HG02852 (cell line): ENCODE results near the gene GPR85.
"Not testable (repeated sequence)": the region's sequence is repeated elsewhere in the genome, so short reads cannot be mapped to it uniquely, and the experiment has no call there.

Experiments
- ATAC-seq: cut with Tn5 transposase; IDR thresholded peaks from one replicate; pipeline ENCODE4 v1.9.1; 2021; ENCODE audit warnings: mild to moderate bottlenecking, moderate library complexity; ENCODE audit not compliant: unreplicated experiment

Gene GPR85

DNA sequence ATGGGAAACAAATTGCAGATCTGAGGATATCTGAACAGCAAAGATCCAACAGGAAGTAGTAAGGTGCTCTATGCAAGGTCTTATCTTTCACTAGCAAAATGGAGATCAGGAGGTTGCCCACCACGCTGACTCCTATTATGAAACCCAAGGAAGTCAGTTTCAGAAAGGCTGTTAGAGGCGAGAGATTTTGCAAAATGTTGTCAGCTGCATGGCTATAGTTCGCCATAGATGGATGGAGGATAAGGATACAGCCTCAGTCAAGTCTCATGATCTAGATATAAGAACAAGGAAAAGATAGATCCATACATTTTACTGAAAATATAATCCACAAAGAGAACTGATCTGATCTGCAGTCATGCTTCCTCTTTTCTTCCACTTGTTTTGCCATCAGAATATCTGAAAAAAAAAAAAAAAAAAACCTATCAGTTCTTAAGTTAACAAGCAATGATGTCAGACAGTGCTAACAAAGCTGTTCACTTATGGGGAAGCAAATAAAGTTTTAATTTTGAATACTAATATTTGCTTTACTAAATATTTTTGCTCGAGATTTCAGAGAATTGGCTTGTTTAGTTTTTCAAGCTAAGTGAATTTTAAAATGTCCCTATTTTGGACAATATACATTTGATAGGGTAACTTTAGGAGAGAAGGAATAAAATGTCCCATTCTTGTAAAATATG, 2.0 kb downstream of the GPR85 start:
- ATAC-seq, result no peak

- no peak for ATAC-seq
These were observed 2.7 kb downstream of the GPR85 start for GRCh38 chr7:113083816-113084495.

DNA sequence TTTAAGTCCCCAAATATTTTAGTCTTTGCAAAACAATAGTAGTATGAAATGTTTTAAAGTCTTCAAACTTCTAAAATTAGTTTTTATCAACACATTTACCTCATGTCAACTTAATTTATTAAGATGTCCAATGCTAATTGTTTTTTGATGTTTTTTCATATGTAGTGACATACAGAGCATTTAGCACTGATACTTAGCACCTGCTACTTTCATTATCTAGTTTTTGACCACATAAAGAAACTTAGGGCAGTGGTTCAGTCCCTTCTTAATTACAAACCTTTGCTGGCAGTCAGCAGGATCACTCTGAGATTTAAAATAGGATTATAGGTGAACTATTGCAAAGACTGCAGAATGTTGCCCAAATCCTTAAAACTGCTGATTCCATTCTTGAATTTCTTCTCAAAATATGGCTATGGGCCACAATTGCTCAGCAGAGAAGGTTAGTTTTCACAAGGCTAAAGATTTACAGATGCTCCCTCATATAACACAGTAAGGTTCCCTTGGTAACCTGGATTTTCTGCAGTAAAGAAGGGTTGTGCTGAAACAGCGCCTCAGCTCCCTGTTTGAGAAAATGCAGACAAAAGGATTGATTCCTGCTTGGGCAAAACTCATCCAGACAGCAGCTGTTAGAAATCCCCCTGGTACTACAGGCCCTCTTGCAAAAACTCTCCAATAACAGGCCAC, 3.4 kb downstream of the GPR85 start:
- ATAC-seq, result no peak

DNA sequence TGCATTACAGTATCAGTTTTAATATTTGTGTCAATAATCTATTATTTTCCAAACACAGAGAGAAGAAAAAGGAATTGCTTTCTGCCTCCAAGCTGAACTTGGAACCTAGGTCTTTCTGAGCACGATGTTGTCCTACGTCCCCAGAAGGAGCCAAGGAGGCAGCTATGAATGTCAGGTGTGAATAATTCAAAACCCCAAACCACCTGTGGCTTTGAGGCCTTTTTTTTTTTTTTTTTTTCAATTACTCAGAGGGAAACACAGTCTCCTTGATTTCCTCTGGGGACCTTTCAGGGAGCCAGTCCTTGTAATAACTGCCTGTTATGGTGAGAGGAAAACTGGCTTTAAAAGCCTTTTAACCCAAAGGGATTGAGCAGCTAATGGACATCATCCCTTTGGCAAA, 8.3 kb downstream of the GPR85 start:
- no peak for ATAC-seq

DNA sequence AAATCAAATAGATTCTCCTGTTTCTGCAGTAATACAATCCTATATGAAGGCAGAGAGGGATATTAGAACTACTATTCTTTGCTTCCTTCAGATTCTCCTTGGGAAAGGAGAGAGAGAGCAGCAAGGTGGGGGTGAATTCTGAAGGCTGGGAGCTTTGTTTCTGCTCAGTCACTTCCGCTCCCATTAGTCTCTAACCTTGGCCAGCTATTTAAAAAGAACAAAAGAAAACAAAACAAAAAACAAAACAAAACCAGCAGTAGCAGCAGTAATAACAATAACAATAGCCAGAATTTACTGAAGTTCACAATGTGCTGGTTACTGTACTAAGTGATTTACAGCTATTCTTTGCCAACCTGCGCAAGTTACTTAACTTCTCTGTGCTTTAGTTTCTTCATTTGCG, 9.9 kb downstream of the GPR85 start:
- ATAC-seq, result no peak

- ATAC-seq, result peak; percentile 62
These were observed 15.2 kb downstream of the GPR85 start for GRCh38 chr7:113071465-113071864.

DNA sequence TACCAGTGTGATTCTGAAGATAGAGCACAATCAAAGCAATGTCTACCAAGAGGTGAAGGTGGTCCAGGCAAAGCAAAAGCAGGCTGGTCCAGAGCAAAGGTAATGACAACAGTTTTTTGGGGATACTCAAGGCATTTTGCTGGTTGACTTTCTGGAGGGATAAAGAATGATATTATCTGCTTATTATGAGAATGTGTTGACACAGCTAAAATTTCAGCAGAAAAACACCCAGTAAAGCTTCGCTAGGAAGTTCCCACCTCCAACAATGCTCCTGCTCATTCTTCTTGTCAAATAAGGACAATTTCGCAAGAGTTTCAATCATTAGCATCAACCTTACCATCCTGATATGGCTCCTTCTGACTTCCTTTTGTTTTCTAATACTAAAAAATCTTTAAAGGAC, 24.1 kb downstream of the GPR85 start:
- no peak for ATAC-seq

GRCh38 chr7:113060100-113060499, 26.5 kb downstream of the GPR85 start:
- no peak for ATAC-seq

DNA sequence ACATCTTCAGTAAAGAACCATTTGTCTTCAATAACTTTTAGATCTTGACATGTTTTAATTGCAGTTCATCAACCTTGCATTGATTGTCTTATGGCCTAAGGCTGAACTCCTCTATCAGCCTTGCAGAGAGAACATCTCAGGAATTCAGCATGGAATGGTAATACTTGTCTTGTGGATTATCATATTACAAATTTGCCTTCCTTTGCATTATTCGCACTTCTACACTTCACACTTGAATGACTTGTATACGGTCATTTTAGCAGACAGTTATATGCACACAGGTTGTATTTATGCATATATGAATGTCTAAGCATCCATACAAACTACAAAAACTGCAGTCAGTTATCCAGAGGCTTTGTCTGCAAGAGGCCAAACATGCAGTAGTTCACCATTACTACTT, 31.7 kb downstream of the GPR85 start:
- no peak for ATAC-seq

DNA sequence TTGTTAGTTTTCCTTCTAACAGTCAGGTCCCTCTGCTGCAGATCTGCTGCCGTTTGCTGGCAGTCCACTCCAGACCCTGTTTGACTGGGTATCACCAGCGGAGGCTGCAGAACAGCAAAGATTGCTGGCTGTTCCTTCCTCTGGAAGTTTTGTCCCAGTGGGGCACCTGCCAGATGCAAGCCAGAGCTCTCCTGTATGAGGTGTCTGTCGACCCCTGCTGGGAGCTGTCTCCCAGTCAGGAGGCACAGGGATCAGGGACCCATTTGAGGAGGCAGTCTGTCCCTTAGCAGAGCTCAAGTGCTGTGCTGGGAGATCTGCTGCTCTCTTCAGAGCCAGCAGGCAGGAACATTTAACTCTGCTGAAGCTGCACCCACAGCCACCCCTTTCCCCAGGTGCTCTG, 32.4 kb downstream of the GPR85 start:
- ATAC-seq, result not testable (repeated sequence)

DNA sequence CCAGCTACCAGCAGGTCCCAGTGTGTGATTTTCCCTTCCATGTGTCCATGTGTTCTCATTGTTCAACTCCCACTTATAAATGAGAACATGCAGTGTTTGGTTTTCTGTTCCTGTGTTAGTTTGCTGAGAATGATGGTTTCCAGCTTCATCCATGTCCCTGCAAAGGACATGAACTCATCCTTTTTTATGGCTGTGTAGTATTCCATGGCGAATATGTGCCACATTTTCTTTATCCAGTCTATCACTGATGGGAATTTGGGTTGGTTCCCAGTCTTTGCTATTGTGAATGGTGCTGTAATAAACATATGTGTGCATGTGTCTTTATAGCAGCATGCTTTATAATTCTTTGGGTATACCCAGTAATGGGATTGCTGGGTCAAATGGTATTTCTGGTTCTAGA, 37.4 kb downstream of the GPR85 start:
- ATAC-seq, result not testable (repeated sequence)

DNA sequence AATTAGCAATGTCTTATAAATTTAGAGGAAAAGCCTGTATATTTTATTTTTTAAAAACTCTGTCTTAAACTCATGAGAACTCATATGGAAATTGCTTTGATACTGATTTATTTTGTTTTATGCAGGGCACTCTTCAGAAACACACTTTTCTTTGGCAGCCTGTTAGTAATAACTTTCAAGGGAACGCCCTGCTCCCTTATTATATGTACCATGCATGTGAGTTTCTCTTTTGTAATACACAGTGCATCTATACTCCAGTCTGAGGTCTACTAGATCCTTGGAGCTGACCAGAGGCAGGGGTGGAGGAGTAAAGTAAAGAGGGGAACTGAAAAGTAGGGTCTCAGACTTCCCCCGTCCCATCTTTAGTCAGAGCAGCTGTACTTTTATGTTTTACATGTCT, 40.2 kb downstream of the GPR85 start:
- no peak for ATAC-seq

GRCh38 chr7:113045379-113045778, 41.2 kb downstream of the GPR85 start:
- no peak for ATAC-seq

GRCh38 chr7:113044394-113044793, 42.2 kb downstream of the GPR85 start:
- ATAC-seq, result no peak

- no peak for ATAC-seq
These were observed 45.8 kb downstream of the GPR85 start for GRCh38 chr7:113040849-113041248.

- ATAC-seq, result no peak
These were observed 52.7 kb downstream of the GPR85 start for GRCh38 chr7:113033959-113034358.
